Activated T-helper 2 cell treated with anti-CD3 and anti-CD28 coated beads, Interferon-gamma antibody, Interleukin-2, Interleukin-4, amounts not matched to agents 10 μg/mL and 5 μg/mL and 100 μg/mL, durations not matched to agents 14 hours and 24 hours and 36 hours (primary cell): ENCODE measurements around the gene CAMSAP1. TPM values are rescaled to one million over a fixed set of nuclear protein-coding genes. Genes with fewer than 3 reads are reported as not detected.

Source experiments
- DNase-seq: peaks from one replicate; pipeline ENCODE4 v3.0.0; 2021; ENCODE audit warnings: low spot score
- H3K27ac Mint-ChIP-seq: one replicate; pipeline ENCODE4 v1.8.0; 2021; ENCODE audit warnings: mixed read lengths
- H3K27me3 Mint-ChIP-seq: one replicate; pipeline ENCODE4 v1.8.0; 2021; ENCODE audit warnings: low read depth, mixed read lengths
- H3K36me3 Mint-ChIP-seq: one replicate; pipeline ENCODE4 v1.8.0; 2021; ENCODE audit warnings: low read depth, mixed read lengths
- H3K4me1 Mint-ChIP-seq: one replicate; pipeline ENCODE4 v1.8.0; 2021; ENCODE audit warnings: low read depth, mixed read lengths
- H3K4me3 Mint-ChIP-seq: one replicate; pipeline ENCODE4 v1.8.0; 2021; ENCODE audit warnings: low read depth, mild to moderate bottlenecking, moderate library complexity, mixed read lengths
- H3K9me3 Mint-ChIP-seq: one replicate; pipeline ENCODE4 v1.8.0; 2021; ENCODE audit warnings: mixed read lengths
- intact Hi-C: fragments of 100-400 bp; cut with micrococcal nuclease; formaldehyde crosslinking; loops from one replicate; pipeline ENCODE4 v1.15.1; 2023
- total RNA-seq: library from RNA; stranded (reverse); gene quantifications from 2 replicates; pipeline ENCODE4 v1.2.3, GENCODE V29; 2022

The CAMSAP1 gene
- total RNA-seq, 1 donor from 2014 or later = 44.2 TPM

DNA sequence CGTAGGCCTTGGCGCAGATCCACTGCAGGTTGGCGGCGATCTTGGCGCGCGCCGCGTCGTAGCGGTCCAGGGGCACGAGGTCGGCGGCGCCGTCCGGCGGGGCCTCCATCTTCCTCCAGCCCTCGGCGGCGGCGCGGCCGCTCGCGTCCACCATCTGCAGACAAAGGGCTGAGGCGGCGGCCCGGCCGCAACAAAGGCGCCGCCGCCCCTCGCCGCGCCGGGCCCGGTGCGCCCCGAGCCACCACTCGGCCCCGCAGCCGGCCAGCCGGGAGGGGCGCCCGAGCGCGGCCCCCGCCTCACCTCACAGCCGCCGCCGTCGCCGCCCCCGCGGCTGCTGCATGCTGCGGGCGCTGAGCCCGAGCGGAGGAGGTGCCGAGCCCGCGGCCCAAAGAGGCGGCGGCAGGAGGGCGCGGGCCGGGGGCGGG is 328 bp downstream of the CAMSAP1 start:
- DNase-seq = no peak
- Mint-ChIP-seq H3K27me3 (no peaks in the 10 kb centered on the region), H3K4me1 (peaks cover 40% of the 10 kb centered on the region), H3K9me3 (peaks cover 10% of the 10 kb centered on the region), H3K27ac (no peak overlapping the region), H3K36me3 (peaks cover 72% of the 10 kb centered on the region), H3K4me3 (no peak overlapping the region)
- intact Hi-C loops = loop anchor here (1.0 to 10.0 kb wide), 4 partner anchors 18 to 338 kb away; partner anchors contain the start of genes QSOX2, TMEM250 and UBAC1

GRCh38 chr9:135906291-135907005 is 898 bp downstream of the CAMSAP1 start:
- intact Hi-C loops = loop anchor here (1.0 to 10.0 kb wide), 4 partner anchors 19 to 338 kb away; partner anchors contain the start of genes QSOX2, TMEM250 and UBAC1
- Mint-ChIP-seq H3K36me3 (peaks cover 72% of the 10 kb centered on the region), H3K27me3 (no peaks in the 10 kb centered on the region), H3K4me3 (peak overlapping the region; percentile 80), H3K9me3 (peaks cover 5% of the 10 kb centered on the region), H3K27ac (peak overlapping the region; percentile 81), H3K4me1 (peaks cover 42% of the 10 kb centered on the region)
- DNase-seq = no peak

DNA sequence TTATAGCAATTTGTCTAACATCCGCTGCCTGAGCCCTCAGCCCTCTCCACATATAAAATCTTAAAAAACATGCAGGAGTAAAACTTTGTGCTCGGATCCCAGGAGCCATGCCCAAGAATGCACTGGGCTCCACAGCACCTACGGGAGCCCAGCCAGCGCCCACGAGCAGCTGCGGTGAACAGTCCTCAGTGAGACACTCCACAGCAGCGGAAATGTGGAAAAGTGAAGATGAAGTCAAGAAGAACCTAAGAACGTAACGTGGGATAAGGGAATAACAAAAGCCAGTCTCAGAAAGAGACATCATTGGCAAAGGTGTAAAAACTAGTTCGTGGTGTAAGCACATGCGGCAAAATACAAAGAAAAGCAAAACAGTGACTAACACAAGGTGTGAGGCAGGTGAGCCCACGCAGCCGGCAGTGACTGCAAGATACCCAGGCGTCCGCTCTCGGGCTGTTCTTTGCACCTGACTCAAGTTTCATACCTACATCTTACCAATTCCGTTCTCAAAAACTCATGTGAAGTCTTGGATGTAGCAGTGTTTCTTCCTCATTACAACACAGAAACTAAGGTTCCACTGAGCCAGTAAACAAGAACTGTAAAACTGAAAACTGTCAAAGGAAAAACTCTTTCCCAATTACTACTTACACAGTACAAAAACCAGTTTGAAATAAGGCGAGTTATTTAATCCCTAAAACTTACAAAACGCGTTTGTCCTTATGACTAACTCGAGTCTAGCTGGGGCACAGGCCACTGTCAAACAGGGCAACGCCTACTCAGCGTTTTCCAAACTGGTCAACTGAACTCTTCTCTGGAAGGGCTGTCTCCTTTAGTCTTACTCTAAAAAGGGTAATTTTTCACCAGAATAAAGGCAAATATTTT is 1.7 kb downstream of the CAMSAP1 start:
- peak overlapping the region; percentile 80 for H3K4me3 Mint-ChIP-seq
- H3K36me3 Mint-ChIP-seq = peaks cover 68% of the 10 kb centered on the region
- intact Hi-C loops = loop anchor here (2.0 to 10.0 kb wide), 2 partner anchors 55 to 339 kb away; partner anchors contain the start of genes QSOX2 and UBAC1
- no peaks in the 10 kb centered on the region for H3K9me3 Mint-ChIP-seq
- H3K4me1 Mint-ChIP-seq = peaks cover 36% of the 10 kb centered on the region
- H3K27me3 Mint-ChIP-seq = no peaks in the 10 kb centered on the region
- DNase-seq = no peak
- peak overlapping the region; percentile 81 for H3K27ac Mint-ChIP-seq

DNA sequence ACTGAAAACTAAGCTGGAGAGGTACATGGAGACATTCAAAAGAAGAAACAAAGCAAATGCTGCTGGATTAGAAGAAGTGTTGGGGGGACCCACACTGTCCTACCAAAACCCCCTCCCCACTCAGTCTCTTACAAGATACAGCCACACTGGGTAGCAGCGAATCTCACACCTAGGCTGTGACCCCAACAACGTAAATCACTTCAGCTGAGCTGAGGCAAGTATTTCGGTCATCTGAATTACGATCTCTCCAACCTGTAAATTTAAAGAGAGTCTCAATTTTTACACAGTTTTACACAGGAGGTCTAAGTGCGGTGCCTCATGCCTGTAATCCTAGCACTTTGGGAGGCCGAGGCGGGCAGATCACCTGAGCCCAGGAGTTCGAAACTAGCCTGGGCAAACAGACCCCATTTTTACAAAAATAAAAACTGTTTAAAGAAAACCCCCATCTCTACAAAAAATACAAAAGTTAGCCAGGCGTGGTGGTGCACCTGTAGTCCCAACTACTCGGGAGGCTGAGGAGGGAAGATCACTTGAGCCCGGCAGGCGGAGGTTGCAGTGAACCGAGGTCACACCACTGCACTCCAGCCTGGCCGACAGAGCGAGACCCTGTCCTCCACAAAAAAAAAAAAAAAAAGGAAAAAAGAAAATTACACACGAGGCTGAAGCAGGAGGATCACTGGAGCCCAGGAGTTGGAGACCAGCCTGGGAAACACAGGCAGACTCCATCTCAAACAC is 3.4 kb downstream of the CAMSAP1 start:
- no peak for DNase-seq
- H3K4me1 Mint-ChIP-seq = peaks cover 31% of the 10 kb centered on the region
- intact Hi-C loops = loop anchor here (10.0 kb wide), 1 partner anchor 341 kb away; the partner anchor contains the start of gene QSOX2
- peaks cover 62% of the 10 kb centered on the region for H3K36me3 Mint-ChIP-seq
- H3K9me3 Mint-ChIP-seq = peaks cover 5% of the 10 kb centered on the region
- no peaks in the 10 kb centered on the region for H3K27me3 Mint-ChIP-seq
- no peak overlapping the region for H3K4me3 Mint-ChIP-seq
- no peak overlapping the region for H3K27ac Mint-ChIP-seq

- Mint-ChIP-seq H3K4me1 (peaks cover 30% of the 10 kb centered on the region), H3K4me3 (no peak overlapping the region), H3K27ac (no peak overlapping the region), H3K36me3 (peaks cover 60% of the 10 kb centered on the region), H3K27me3 (no peaks in the 10 kb centered on the region), H3K9me3 (peaks cover 5% of the 10 kb centered on the region)
- intact Hi-C loops = loop anchor here (10.0 kb wide), 1 partner anchor 341 kb away; the partner anchor contains the start of gene QSOX2
- no peak for DNase-seq
Measured at GRCh38 chr9:135903358-135903656, 4.0 kb downstream of the CAMSAP1 start.

DNA sequence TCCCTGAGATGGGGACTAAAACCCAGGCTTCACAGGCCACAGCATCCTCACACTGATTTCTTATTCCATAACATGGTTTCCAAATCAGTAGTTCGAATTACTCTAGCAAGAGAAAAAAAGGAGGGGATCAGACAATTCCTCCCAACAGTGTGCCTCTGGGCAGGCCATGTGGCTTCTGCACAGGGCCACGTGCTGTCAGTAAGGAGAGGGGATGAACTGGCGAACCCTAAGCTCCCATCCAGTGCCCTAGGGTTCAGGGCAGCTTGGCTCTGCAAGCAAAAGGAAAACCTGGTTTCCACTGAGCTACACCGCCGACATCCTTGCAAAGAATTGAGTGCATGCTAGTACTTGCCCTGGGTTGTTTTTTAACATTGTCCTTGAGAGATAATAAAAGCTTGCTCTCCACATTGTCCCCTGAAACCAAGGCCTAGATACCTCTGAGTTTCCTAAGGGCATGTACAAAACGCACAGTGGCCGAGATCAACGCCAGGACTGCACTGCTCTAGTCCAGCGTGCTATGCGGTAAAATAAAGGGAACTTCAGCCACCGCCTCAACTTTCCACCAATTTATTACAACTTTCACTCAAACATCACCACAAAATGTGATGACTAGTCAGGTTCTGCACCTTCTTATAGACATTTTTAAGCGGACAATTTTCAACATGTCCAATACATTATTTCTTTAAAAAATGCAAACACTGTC is 4.5 kb downstream of the CAMSAP1 start:
- no peak overlapping the region for H3K4me3 Mint-ChIP-seq
- no peak overlapping the region for H3K27ac Mint-ChIP-seq
- no peak for DNase-seq
- no peaks in the 10 kb centered on the region for H3K27me3 Mint-ChIP-seq
- peaks cover 5% of the 10 kb centered on the region for H3K9me3 Mint-ChIP-seq
- H3K4me1 Mint-ChIP-seq = peaks cover 33% of the 10 kb centered on the region
- intact Hi-C loops = loop anchor here (10.0 kb wide), 1 partner anchor 342 kb away; the partner anchor contains the start of gene QSOX2
- peaks cover 64% of the 10 kb centered on the region for H3K36me3 Mint-ChIP-seq

- H3K27ac Mint-ChIP-seq = no peak overlapping the region
- H3K4me1 Mint-ChIP-seq = peaks cover 33% of the 10 kb centered on the region
- H3K4me3 Mint-ChIP-seq = no peak overlapping the region
- H3K9me3 Mint-ChIP-seq = peaks cover 5% of the 10 kb centered on the region
- H3K36me3 Mint-ChIP-seq = peaks cover 65% of the 10 kb centered on the region
- DNase-seq = no peak
- H3K27me3 Mint-ChIP-seq = no peaks in the 10 kb centered on the region
- intact Hi-C loops = loop anchor here (10.0 kb wide), 1 partner anchor 343 kb away; the partner anchor contains the start of gene QSOX2
Measured at GRCh38 chr9:135901826-135902225, 5.5 kb downstream of the CAMSAP1 start.

DNA sequence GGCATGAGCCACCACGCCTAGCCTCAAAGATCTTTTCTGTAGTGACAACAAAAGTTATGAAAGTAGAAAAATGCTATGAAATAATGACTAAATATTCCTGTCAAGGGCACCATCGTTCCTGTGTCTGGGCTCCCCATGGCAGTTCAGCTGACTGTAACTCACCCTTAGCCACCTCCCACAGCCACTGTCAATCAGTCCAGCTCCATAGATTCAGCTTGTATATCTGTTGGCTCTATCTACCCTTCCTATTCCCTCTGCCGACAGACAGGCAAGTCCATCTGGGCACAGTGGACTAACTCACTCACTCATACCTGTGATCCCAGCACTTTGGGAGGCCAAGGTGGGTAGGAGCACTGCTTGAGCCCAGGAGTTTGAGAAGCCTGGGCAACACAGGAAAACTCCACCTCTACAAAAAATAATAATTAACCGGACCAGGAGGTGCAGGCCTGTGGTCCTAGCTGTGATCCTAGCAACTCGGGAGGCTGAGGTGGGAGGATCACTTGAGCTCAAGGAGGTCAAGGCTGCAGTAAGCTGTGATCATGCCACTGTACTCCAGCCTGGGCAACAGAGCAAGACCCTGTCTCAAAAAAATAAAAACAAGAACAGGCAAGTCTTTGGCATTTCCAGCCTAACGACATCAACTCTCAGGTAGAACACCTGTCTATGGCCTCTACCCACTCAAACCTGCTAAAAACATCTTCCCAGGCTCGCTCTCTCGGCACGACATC is 6.2 kb downstream of the CAMSAP1 start:
- peaks cover 33% of the 10 kb centered on the region for H3K4me1 Mint-ChIP-seq
- H3K4me3 Mint-ChIP-seq = no peak overlapping the region
- no peak for DNase-seq
- H3K27ac Mint-ChIP-seq = no peak overlapping the region
- peaks cover 64% of the 10 kb centered on the region for H3K36me3 Mint-ChIP-seq
- H3K9me3 Mint-ChIP-seq = peaks cover 5% of the 10 kb centered on the region
- intact Hi-C loops = loop anchor here (10.0 kb wide), 1 partner anchor 344 kb away; the partner anchor contains the start of gene QSOX2
- no peaks in the 10 kb centered on the region for H3K27me3 Mint-ChIP-seq

DNA sequence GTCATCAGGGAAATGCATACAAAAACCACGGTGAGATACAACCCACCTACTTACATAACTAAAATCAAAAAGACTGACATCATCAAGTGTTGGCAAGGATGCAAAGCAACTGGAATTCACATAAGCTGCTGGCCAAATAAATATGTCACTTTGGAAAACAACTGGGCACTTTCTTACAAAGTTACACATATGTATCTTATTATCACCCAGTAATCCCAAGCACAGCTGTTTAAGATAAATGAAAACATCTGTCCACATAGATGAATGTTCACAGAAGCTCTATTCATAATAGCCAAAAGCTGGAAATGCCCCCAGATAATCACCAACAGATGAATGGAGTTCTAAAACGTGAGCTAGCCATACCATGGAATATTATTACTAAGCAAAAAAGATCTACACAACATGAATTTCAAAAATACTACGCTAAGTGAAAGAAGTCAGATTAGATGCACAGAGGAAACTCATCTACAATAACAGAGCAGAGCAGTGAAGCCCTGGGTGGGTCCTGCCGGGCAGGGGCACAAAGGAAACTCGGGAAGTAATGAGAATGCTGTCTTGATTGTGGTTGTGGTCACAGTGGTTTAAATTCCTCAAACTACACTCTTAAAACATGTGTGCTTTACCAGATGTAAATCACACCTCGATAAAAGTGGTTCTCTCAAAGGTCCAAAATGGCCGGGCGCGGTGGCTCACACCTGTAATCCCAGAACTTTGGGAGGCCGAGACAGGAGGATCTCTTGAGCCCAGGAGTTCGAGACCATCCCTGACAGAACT is 8.5 kb downstream of the CAMSAP1 start:
- H3K36me3 Mint-ChIP-seq = peaks cover 45% of the 10 kb centered on the region
- H3K27me3 Mint-ChIP-seq = no peaks in the 10 kb centered on the region
- intact Hi-C loops = no loop called here
- DNase-seq = no peak
- H3K9me3 Mint-ChIP-seq = peaks cover 5% of the 10 kb centered on the region
- peaks cover 27% of the 10 kb centered on the region for H3K4me1 Mint-ChIP-seq
- no peak overlapping the region for H3K27ac Mint-ChIP-seq
- no peak overlapping the region for H3K4me3 Mint-ChIP-seq

DNA sequence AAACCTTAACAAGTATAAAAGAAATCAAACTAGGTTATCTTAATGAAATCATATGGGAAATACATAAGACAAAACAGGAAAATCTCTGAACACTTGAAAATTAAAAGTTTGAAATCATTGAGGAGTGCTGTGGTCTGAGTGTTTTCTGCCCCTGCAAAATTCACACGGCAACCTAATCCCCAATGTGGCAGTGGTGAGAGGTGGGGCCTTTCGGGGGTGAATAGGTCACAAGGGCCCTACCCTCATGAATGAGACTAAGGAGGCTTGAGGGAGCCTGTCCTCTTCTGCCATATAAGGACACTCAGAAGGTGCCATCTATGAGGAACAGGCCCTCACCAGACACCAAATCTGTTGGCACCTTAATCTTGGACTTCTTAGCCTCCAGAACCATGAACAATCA is 10.7 kb downstream of the CAMSAP1 start:
- H3K4me3 Mint-ChIP-seq = no peak overlapping the region
- DNase-seq = no peak
- H3K27me3 Mint-ChIP-seq = no peaks in the 10 kb centered on the region
- peaks cover 25% of the 10 kb centered on the region for H3K36me3 Mint-ChIP-seq
- intact Hi-C loops = no loop called here
- peaks cover 33% of the 10 kb centered on the region for H3K4me1 Mint-ChIP-seq
- peaks cover 5% of the 10 kb centered on the region for H3K9me3 Mint-ChIP-seq
- H3K27ac Mint-ChIP-seq = no peak overlapping the region

- peaks cover 22% of the 10 kb centered on the region for H3K36me3 Mint-ChIP-seq
- no peak for DNase-seq
- H3K4me3 Mint-ChIP-seq = no peak overlapping the region
- H3K27me3 Mint-ChIP-seq = no peaks in the 10 kb centered on the region
- H3K9me3 Mint-ChIP-seq = peaks cover 5% of the 10 kb centered on the region
- H3K27ac Mint-ChIP-seq = no peak overlapping the region
- peaks cover 33% of the 10 kb centered on the region for H3K4me1 Mint-ChIP-seq
- intact Hi-C loops = no loop called here
Measured at GRCh38 chr9:135896205-135896604, 11.1 kb downstream of the CAMSAP1 start.
